HT1080 (cell line): Measurements from ENCODE around the gene ALOX15B. TPM values are rescaled to one million over a fixed set of nuclear protein-coding genes. Genes with fewer than 3 reads are reported as not detected.
A peak's percentile ranks its signal among the peaks of the same experiment; 100 is the strongest.

ENCODE experiments used
- DNase-seq: peaks from one replicate; pipeline ENCODE4 v3.0.0-alpha.2; 2015; ENCODE audit warnings: low read depth
- polyA plus RNA-seq, 2 experiments: library from polyadenylated mRNA; depleted of rRNA; stranded (reverse); fragments of >200 nt; gene quantifications; 2 replicates each; pipeline ENCODE4 v1.2.3, GENCODE V29; 2015
- total RNA-seq: library from RNA; depleted of rRNA; stranded (reverse); fragments of >200 nt; shearing (Covaris generic); gene quantifications from 2 replicates; pipeline ENCODE4 v1.2.3, GENCODE V29; 2014; rRNA removed

Gene ALOX15B
- total RNA-seq: not detected in 2 replicates
- 0.03 and 0.06 TPM in 2 replicates for polyA plus RNA-seq (2015; cell fraction: cytosol; rRNA removed)
- 0.08 and 0.16 TPM in 2 replicates for polyA plus RNA-seq (2015; cell fraction: nucleus; rRNA removed)

- no peak for DNase-seq
Measured at GRCh38 chr17:8038954-8039610, at the start of gene ALOX15B. TSS of gene ALOX15B (plus strand) at chr17:8039059. CDS start at chr17:8039156, 97 bp downstream.

- peak; percentile 68 for DNase-seq
Measured at GRCh38 chr17:7989781-7990655, 48.8 kb upstream of the ALOX15B start.

GRCh38 chr17:7992516-7992915 lies 46.3 kb upstream of the ALOX15B start:
- DNase-seq: peak; percentile 77

GRCh38 chr17:7992924-7993323 lies 45.9 kb upstream of the ALOX15B start:
- DNase-seq: peak; percentile 14

GRCh38 chr17:7993972-7994589 lies 44.8 kb upstream of the ALOX15B start:
- no peak for DNase-seq

- DNase-seq: no peak
Measured at GRCh38 chr17:7995724-7996123, 43.1 kb upstream of the ALOX15B start.

GRCh38 chr17:7997186-7997585 lies 41.7 kb upstream of the ALOX15B start:
- peak; percentile 49 for DNase-seq

GRCh38 chr17:8001976-8002720 lies 36.7 kb upstream of the ALOX15B start, which contains the start of gene GUCY2D:
TSS of gene GUCY2D (plus strand) at chr17:8002615. CDS start at chr17:8003048, 433 bp downstream.
- no peak for DNase-seq

- DNase-seq: no peak
Measured at GRCh38 chr17:8002721-8003593, 35.9 kb upstream of the ALOX15B start.

- no peak for DNase-seq
Measured at GRCh38 chr17:8003594-8004181, 35.2 kb upstream of the ALOX15B start.

- DNase-seq: peak; percentile 59
Measured at GRCh38 chr17:8004899-8005298, 34.0 kb upstream of the ALOX15B start.

- DNase-seq: peak; percentile 55
Measured at GRCh38 chr17:8005357-8005756, 33.5 kb upstream of the ALOX15B start.

GRCh38 chr17:8005967-8006730 lies 32.7 kb upstream of the ALOX15B start:
- no peak for DNase-seq

GRCh38 chr17:8006836-8007680 lies 31.8 kb upstream of the ALOX15B start:
- no peak for DNase-seq

- no peak for DNase-seq
Measured at GRCh38 chr17:8007836-8008235, 31.0 kb upstream of the ALOX15B start.

GRCh38 chr17:8012045-8012580 lies 26.7 kb upstream of the ALOX15B start:
- DNase-seq: no peak

GRCh38 chr17:8012996-8013640 lies 25.7 kb upstream of the ALOX15B start:
- DNase-seq: no peak
